Stimulated activated CD4-positive, alpha-beta T cell treated with anti-CD3 and anti-CD28 coated beads, Interleukin-1b, Interleukin-23, amount 100 ng/mL, for 48 hours (primary cell): Measurements from ENCODE around the gene LBH.

ENCODE experiments used
- DNase-seq: peaks from one replicate; pipeline ENCODE4 v3.0.0-alpha.2; 2020

LBH gene

GRCh38 chr2:30278419-30278818, 47.1 kb downstream of the LBH start:
- DNase-seq: no peak

GRCh38 chr2:30280596-30281434, 49.5 kb downstream of the LBH start:
- DNase-seq: no peak

- no peak for DNase-seq
These were observed 50.7 kb downstream of the LBH start for GRCh38 chr2:30282081-30282480.

GRCh38 chr2:30282721-30283120, 51.4 kb downstream of the LBH start:
- DNase-seq: no peak

GRCh38 chr2:30283931-30284565, 52.7 kb downstream of the LBH start:
- no peak for DNase-seq

- DNase-seq: no peak
These were observed 54.4 kb downstream of the LBH start for GRCh38 chr2:30285758-30286157.

GRCh38 chr2:30287190-30287840, 56.0 kb downstream of the LBH start:
- no peak for DNase-seq

- no peak for DNase-seq
These were observed 56.7 kb downstream of the LBH start for GRCh38 chr2:30287857-30288513.

- DNase-seq: no peak
These were observed 57.2 kb downstream of the LBH start for GRCh38 chr2:30288561-30288960.

- peak; percentile 16 for DNase-seq
These were observed 62.1 kb downstream of the LBH start for GRCh38 chr2:30293303-30293921.

- no peak for DNase-seq
These were observed 62.8 kb downstream of the LBH start for GRCh38 chr2:30294133-30294532.

GRCh38 chr2:30296496-30296895, 65.2 kb downstream of the LBH start:
- no peak for DNase-seq

- DNase-seq: no peak
These were observed 67.0 kb downstream of the LBH start for GRCh38 chr2:30298302-30298701.

GRCh38 chr2:30300122-30300455, 68.8 kb downstream of the LBH start:
- DNase-seq: no peak

- no peak for DNase-seq
These were observed 69.3 kb downstream of the LBH start for GRCh38 chr2:30300456-30301221.

GRCh38 chr2:30301551-30301950, 70.2 kb downstream of the LBH start:
- DNase-seq: no peak

- no peak for DNase-seq
These were observed 71.2 kb downstream of the LBH start for GRCh38 chr2:30302566-30302965.

- DNase-seq: no peak
These were observed 71.8 kb downstream of the LBH start for GRCh38 chr2:30303095-30303494.

- DNase-seq: no peak
These were observed 73.9 kb downstream of the LBH start for GRCh38 chr2:30305235-30305634.

GRCh38 chr2:30306522-30306921, 75.2 kb downstream of the LBH start:
- DNase-seq: peak; percentile 56

GRCh38 chr2:30308280-30308679, 76.9 kb downstream of the LBH start:
- no peak for DNase-seq
